Ascending aorta (tissue), 2 donors: ENCODE data around the gene TIMM22. TPM values are rescaled to one million over a fixed set of nuclear protein-coding genes. Genes with fewer than 3 reads are reported as not detected.

ENCODE experiments used
- DNase-seq, 2 donors: peaks; one replicate each; pipeline ENCODE4 v3.0.0-alpha.2; 2019; ENCODE audit warnings: low spot score in 2 of 2
- H3K27ac ChIP-seq, 2 donors: fragments of 200-600 bp; sonication (generic); one replicate each; pipeline ENCODE4 v1.5.1; 2016 to 2017; ENCODE audit warnings: mild to moderate bottlenecking in 1 of 2
- H3K27me3 ChIP-seq: fragments of 200-600 bp; sonication (generic); one replicate; pipeline ENCODE4 v1.5.1; 2017
- H3K36me3 ChIP-seq, 2 donors: fragments of 200-600 bp; sonication (generic); one replicate each; pipeline ENCODE4 v1.5.1; 2016
- H3K4me1 ChIP-seq, 2 donors: fragments of 200-600 bp; sonication (generic); one replicate each; pipeline ENCODE4 v1.5.1; 2016 to 2017; ENCODE audit warnings: mild to moderate bottlenecking in 1 of 2
- H3K4me3 ChIP-seq, 2 donors: fragments of 200-600 bp; sonication (generic); one replicate each; pipeline ENCODE4 v1.5.1; 2016 to 2017; ENCODE audit warnings: mild to moderate bottlenecking in 1 of 2
- H3K9me3 ChIP-seq, 2 donors: fragments of 200-600 bp; sonication (generic); one replicate each; pipeline ENCODE4 v1.5.1; 2016
- intact Hi-C: fragments of 100-400 bp; cut with DNase I; formaldehyde crosslinking; loops from one replicate; pipeline ENCODE4 v1.15.1; 2023
- total RNA-seq: library from RNA; depleted of rRNA; stranded (reverse); fragments of >200 nt; gene quantifications from one replicate; pipeline ENCODE4 v1.1.0, GENCODE V29; 2016
- TF ChIP-seq, protein P1 (sequence below), 3 experiments: fragments of 200-600 bp in 2 of 3; fragments of 450-650 bp in 1 of 3; sonication (generic) in 2 of 3; IDR thresholded peaks; one replicate each; pipeline ENCODE4 v1.5.1; 2016 to 2019; ENCODE audit warnings: antibody characterized with exemption in 3 of 3, mild to moderate bottlenecking in 1 of 3, moderate library complexity in 1 of 3

TIMM22 gene
- total RNA-seq, 1 donor from 2014 or later = 12.1 TPM

DNA sequence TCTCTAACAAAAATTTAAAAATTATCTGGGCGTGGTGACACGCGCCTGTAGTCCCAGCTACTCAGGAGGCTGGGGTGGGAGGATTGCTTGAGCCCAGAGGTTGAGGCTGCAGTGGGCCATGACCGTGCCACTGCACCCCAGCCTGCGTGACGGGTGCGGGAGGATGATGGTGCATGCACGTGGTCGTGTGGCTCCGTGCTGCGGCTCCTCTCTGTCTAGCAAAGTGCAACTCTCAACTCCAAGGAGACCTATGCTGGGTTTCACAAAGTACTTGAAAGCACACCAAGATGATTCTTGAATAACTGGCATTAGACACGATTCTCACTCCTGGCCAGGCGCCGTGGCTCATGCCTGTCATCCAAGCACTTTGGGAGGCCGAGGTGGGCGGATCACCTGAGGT lies 43.2 kb upstream of the TIMM22 start:
- H3K27ac ChIP-seq = peak overlapping the region in 1 of 2 donors; percentile 54
- intact Hi-C loops = no loop called here

DNA sequence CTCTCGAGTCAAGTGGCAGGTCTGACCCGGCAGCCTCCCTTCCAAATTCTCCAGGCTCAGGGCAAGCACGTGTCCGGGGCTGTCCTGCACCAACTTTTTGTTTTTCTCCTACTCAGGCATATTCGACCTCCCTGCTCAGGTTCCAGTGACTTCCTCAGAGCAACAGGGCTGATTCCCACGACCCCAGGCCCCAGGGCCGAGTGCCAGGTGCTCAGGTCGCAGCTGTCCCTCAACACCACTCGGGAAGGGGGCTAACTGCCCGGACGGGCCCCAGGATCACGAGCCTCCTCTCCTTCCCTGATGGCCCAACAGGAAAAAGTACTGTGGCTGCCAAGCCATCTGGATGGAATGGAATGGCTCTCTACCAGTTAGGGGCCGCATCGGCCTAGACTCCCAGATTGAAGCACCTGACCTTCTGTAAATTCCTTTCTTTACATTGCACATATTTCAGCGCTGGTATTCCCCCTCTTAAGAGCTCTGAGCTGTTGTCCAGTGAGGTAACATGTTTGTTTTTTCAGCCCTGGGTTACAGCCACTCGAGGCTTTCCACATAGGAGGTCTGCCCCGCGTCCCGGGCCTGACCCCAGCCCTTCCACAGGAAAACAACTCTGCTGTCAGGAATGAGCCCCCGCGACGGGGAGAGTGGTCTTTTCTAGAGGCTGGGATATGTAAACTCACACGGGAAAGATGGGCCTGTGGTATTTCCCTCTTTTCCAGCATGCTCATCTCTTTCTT lies 42.3 kb upstream of the TIMM22 start:
- Histone ChIP-seq H3K27me3 (no peaks in the 10 kb centered on the region), H3K4me3 (no peak overlapping the region), H3K9me3 (no peaks in the 10 kb centered on the region), H3K36me3 (no peaks in the 10 kb centered on the region), H3K4me1 (peaks cover 3 to 16% of the 10 kb centered on the region in 2 donors), H3K27ac (peak overlapping the region in 1 of 2 donors; percentile 54)
- intact Hi-C loops = no loop called here
- no peak for DNase-seq
- TF ChIP-seq, protein P1, sequence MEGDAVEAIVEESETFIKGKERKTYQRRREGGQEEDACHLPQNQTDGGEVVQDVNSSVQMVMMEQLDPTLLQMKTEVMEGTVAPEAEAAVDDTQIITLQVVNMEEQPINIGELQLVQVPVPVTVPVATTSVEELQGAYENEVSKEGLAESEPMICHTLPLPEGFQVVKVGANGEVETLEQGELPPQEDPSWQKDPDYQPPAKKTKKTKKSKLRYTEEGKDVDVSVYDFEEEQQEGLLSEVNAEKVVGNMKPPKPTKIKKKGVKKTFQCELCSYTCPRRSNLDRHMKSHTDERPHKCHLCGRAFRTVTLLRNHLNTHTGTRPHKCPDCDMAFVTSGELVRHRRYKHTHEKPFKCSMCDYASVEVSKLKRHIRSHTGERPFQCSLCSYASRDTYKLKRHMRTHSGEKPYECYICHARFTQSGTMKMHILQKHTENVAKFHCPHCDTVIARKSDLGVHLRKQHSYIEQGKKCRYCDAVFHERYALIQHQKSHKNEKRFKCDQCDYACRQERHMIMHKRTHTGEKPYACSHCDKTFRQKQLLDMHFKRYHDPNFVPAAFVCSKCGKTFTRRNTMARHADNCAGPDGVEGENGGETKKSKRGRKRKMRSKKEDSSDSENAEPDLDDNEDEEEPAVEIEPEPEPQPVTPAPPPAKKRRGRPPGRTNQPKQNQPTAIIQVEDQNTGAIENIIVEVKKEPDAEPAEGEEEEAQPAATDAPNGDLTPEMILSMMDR (IDR thresholded peaks at IDR 0.05) = no peak

More for the DNA sequence above, 43.2 kb upstream of the TIMM22 start:
- Histone ChIP-seq H3K9me3 (no peaks in the 10 kb centered on the region), H3K27me3 (no peaks in the 10 kb centered on the region), H3K4me1 (peaks cover 3 to 16% of the 10 kb centered on the region in 2 donors), H3K36me3 (no peaks in the 10 kb centered on the region), H3K4me3 (no peak overlapping the region)
- TF ChIP-seq, protein P1 (IDR thresholded peaks at IDR 0.05) = no peak
- DNase-seq = no peak

DNA sequence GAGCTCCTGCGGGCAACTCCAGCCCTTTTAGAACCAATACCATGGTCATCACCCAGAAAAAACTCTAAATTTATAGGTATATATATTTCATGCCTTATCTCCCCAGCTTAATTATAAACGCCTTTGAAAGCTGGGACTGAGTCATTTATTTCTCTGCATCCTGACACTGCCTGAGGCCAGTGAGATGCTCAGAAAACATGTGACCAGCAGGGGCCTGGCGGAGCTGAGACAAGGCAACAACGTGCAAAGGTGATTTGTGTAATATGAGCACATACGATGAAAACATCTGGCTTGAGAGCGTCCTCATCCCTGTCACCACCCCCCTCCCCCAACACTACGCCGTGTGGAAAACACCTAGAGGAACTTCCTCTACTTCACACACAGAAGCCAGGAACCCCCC lies 40.0 kb upstream of the TIMM22 start:
- Histone ChIP-seq H3K4me3 (no peak overlapping the region), H3K4me1 (peaks cover under 1% of the 10 kb centered on the region in 2 donors), H3K9me3 (no peaks in the 10 kb centered on the region), H3K27ac (no peak overlapping the region), H3K36me3 (no peaks in the 10 kb centered on the region), H3K27me3 (no peaks in the 10 kb centered on the region)
- TF ChIP-seq, protein P1 (IDR thresholded peaks at IDR 0.05) = no peak
- DNase-seq = no peak
- intact Hi-C loops = no loop called here

DNA sequence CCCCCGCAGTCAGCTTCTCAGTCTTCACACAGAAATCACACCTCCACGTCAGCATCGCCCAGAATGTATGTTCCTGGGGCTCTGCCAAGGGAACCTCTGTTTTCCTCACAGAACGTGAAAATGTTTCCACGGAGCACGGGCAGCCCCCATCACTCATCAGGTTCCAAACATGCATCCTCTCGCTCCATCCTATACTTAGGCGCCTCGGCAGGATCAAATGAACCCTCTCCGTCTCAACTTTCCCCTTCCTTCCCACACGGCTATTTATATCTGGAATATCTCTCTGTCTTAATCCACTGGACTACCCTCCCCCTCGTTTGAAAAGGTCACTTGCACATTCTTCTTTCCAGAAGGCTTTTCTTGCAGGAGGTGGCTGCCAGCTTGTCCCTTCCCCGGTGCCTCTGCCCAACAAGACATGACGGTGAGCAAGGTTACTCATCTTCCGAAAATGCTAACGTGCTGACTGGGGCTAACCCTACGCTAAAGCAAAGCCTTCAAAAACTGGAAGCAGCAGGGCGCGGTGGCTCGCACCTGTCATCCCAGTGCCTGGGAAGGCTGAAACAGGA lies 39.0 kb upstream of the TIMM22 start:
- TF ChIP-seq, protein P1 (IDR thresholded peaks at IDR 0.05) = no peak
- intact Hi-C loops = no loop called here
- no peak overlapping the region for H3K4me3 ChIP-seq

DNA sequence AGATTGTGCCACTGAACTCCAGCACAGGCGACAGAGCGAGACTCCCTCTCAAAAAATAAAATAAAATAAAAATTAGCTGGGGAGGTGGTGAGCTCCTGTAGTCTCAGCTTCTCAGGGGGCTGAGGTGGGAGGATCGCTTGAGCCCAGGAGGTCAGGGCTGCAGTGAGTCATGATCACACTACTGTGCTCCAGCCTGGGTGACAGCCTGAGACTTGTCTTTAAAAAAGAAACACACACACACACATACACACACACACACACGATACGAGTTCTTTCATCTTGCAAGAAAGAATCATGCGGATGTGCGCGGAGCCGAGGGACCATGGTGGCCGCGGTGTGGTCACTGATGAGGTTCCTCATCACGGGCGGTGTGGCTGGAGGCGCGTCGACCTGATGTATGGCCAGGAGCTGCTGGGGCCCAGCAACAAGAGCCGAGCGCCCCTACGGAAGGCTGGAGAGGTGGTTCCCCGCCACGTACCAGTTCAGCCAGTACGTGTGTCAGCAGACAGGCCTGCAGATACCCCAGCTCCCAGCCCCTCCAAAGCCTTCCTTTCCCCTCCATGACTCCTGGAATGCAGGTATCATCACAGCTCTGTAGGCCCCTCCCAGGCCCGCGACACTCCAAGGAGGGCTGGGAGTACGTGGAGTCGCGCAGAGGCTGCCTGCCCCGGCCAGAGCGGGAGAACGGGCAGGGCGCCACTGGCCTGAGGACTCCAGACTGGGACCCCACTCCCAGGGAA lies 38.0 kb upstream of the TIMM22 start:
- no peak for DNase-seq
- no peaks in the 10 kb centered on the region for H3K36me3 ChIP-seq
- H3K27me3 ChIP-seq = no peaks in the 10 kb centered on the region
- TF ChIP-seq, protein P1 (IDR thresholded peaks at IDR 0.05) = no peak
- H3K27ac ChIP-seq = no peak overlapping the region
- H3K9me3 ChIP-seq = no peaks in the 10 kb centered on the region
- intact Hi-C loops = no loop called here
- H3K4me3 ChIP-seq = no peak overlapping the region
- no peaks in the 10 kb centered on the region for H3K4me1 ChIP-seq

More for the DNA sequence above, 39.0 kb upstream of the TIMM22 start:
- H3K4me1 ChIP-seq = no peaks in the 10 kb centered on the region
- DNase-seq = no peak
- H3K27me3 ChIP-seq = no peaks in the 10 kb centered on the region
- no peak overlapping the region for H3K27ac ChIP-seq
- H3K9me3 ChIP-seq = no peaks in the 10 kb centered on the region
- no peaks in the 10 kb centered on the region for H3K36me3 ChIP-seq
